Activated B cell treated with CpG ODN at 0.5 μM for 24 hours (primary cell): ENCODE data around the gene HTR7. TPM values are rescaled to one million over a fixed set of nuclear protein-coding genes. Genes with fewer than 3 reads are reported as not detected.

ENCODE experiments used
- ATAC-seq: fragments of 200-7000 bp; cut with Tn5 transposase; one replicate; pipeline ENCODE4 v1.10.0; 2021; ENCODE audit warnings: low read depth, mild to moderate bottlenecking, moderate library complexity
- CTCF ChIA-PET: fragments of 350-600 bp; sonication (Branson Sonifier 250); formaldehyde crosslinking; loops from one replicate; lab custom pipeline; 2021; ENCODE audit warnings: antibody characterized with exemption; lab: Charles Lee
- POLR2A ChIA-PET: fragments of 350-600 bp; sonication (Branson Sonifier 250); formaldehyde crosslinking; loops from one replicate; lab custom pipeline; 2021; ENCODE audit warnings: antibody characterized with exemption; lab: Charles Lee
- DNase-seq: peaks from one replicate; pipeline ENCODE4 v3.0.0; 2022
- H3K27ac Mint-ChIP-seq: one replicate; pipeline ENCODE4 v1.8.0; 2020; ENCODE audit warnings: mixed read lengths
- H3K27me3 Mint-ChIP-seq: one replicate; pipeline ENCODE4 v1.8.0; 2021; ENCODE audit warnings: mixed read lengths
- H3K36me3 Mint-ChIP-seq: one replicate; pipeline ENCODE4 v1.8.0; 2021; ENCODE audit warnings: low read depth, mixed read lengths
- H3K4me1 Mint-ChIP-seq: one replicate; pipeline ENCODE4 v1.8.0; 2021; ENCODE audit warnings: mixed read lengths
- H3K4me3 Mint-ChIP-seq: one replicate; pipeline ENCODE4 v1.8.0; 2020; ENCODE audit warnings: mild to moderate bottlenecking, mixed read lengths
- H3K9me3 Mint-ChIP-seq: one replicate; pipeline ENCODE4 v1.8.0; 2020; ENCODE audit warnings: mixed read lengths
- CTCF ChIP-seq: fragments of 200-600 bp; IDR thresholded peaks from one replicate; pipeline ENCODE4 v1.8.0; 2022; ENCODE audit warnings: antibody characterized with exemption, mild to moderate bottlenecking
- intact Hi-C: fragments of 100-400 bp; cut with micrococcal nuclease; formaldehyde crosslinking; loops from one replicate; pipeline ENCODE4 v1.15.1; 2024
- total RNA-seq: library from RNA; stranded (reverse); gene quantifications from 2 replicates; pipeline ENCODE4 v1.2.3, GENCODE V29; 2022

The HTR7 gene
- total RNA-seq, 1 donor from 2014 or later = not detected

GRCh38 chr10:90862908-90863514 is 5.2 kb upstream of the HTR7 start:
- H3K36me3 Mint-ChIP-seq = no peaks in the 10 kb centered on the region
- no peak overlapping the region for H3K27ac Mint-ChIP-seq
- H3K9me3 Mint-ChIP-seq = no peaks in the 10 kb centered on the region
- ATAC-seq (no peak), DNase-seq (no peak)
- CTCF ChIA-PET = interaction anchor here (0.8 to 3.6 kb wide), 6 partner anchors 9 to 1068 kb away, joined by 3 to 18 read pairs (median 4); partner anchors contain the start of gene RPP30
- no peak overlapping the region for H3K4me3 Mint-ChIP-seq
- intact Hi-C loops = loop anchor here (1.0 to 5.0 kb wide), 3 partner anchors 112 to 1070 kb away; no protein-coding TSS in a partner anchor
- TF ChIP-seq CTCF = peak; percentile 15
- POLR2A ChIA-PET = interaction anchor here (0.9 to 1.0 kb wide), 2 partner anchors 9 to 10 kb away, joined by 3 to 5 read pairs; partner anchors contain the start of gene RPP30
- H3K27me3 Mint-ChIP-seq = peaks cover 23% of the 10 kb centered on the region
- peaks cover 3% of the 10 kb centered on the region for H3K4me1 Mint-ChIP-seq

- Mint-ChIP-seq H3K36me3 (no peaks in the 10 kb centered on the region), H3K27ac (no peak overlapping the region), H3K4me3 (no peak overlapping the region), H3K9me3 (no peaks in the 10 kb centered on the region), H3K27me3 (peaks cover 19% of the 10 kb centered on the region), H3K4me1 (peaks cover 8% of the 10 kb centered on the region)
- TF ChIP-seq CTCF = no peak
- CTCF ChIA-PET = interaction anchor here (3.6 kb wide), 1 partner anchor 110 kb away, joined by 18 read pairs; no protein-coding TSS in a partner anchor
- ATAC-seq (no peak), DNase-seq (no peak)
- intact Hi-C loops = loop anchor here (5.0 kb wide), 1 partner anchor 908 kb away; no protein-coding TSS in a partner anchor
- POLR2A ChIA-PET = no interaction called here
These were observed 3.0 kb upstream of the HTR7 start for GRCh38 chr10:90860790-90861189.

GRCh38 chr10:90859321-90859751 is 1.5 kb upstream of the HTR7 start:
- no peak overlapping the region for H3K27ac Mint-ChIP-seq
- H3K27me3 Mint-ChIP-seq = peaks cover 29% of the 10 kb centered on the region
- H3K4me1 Mint-ChIP-seq = peaks cover 8% of the 10 kb centered on the region
- no peaks in the 10 kb centered on the region for H3K9me3 Mint-ChIP-seq
- POLR2A ChIA-PET = interaction anchor here (0.7 to 1.3 kb wide), 2 partner anchors 12 to 897 kb away, joined by 3 read pairs; partner anchors contain the start of gene RPP30
- CTCF ChIA-PET = interaction anchor here (1.4 kb wide), 1 partner anchor 109 kb away, joined by 3 read pairs; no protein-coding TSS in a partner anchor
- ATAC-seq = no peak
- DNase-seq = no peak
- intact Hi-C loops = loop anchor here (5.0 kb wide), 1 partner anchor 1442 kb away; no protein-coding TSS in a partner anchor
- no peaks in the 10 kb centered on the region for H3K36me3 Mint-ChIP-seq
- no peak for TF ChIP-seq CTCF
- no peak overlapping the region for H3K4me3 Mint-ChIP-seq

GRCh38 chr10:90858461-90858968 is 676 bp upstream of the HTR7 start:
- no peaks in the 10 kb centered on the region for H3K36me3 Mint-ChIP-seq
- ChIA-PET CTCF (interaction anchor here (1.4 to 1.8 kb wide), 2 partner anchors 13 to 108 kb away, joined by 3 to 8 read pairs; partner anchors contain the start of gene RPP30), POLR2A (interaction anchor here (0.7 to 1.3 kb wide), 3 partner anchors 13 to 896 kb away, joined by 3 read pairs; partner anchors contain the start of gene RPP30)
- TF ChIP-seq CTCF = no peak
- no peak for DNase-seq
- no peak overlapping the region for H3K27ac Mint-ChIP-seq
- peaks cover 33% of the 10 kb centered on the region for H3K27me3 Mint-ChIP-seq
- intact Hi-C loops = loop anchor here (5.0 kb wide), 1 partner anchor 1441 kb away; no protein-coding TSS in a partner anchor
- H3K4me3 Mint-ChIP-seq = peak overlapping the region; percentile 86
- peaks cover 8% of the 10 kb centered on the region for H3K4me1 Mint-ChIP-seq
- H3K9me3 Mint-ChIP-seq = no peaks in the 10 kb centered on the region
- no peak for ATAC-seq
